DND-41 (cell line): ENCODE data around the gene RBM23.

Experiments used
- EZH2 ChIP-seq: IDR thresholded peaks from 3 replicates; pipeline ENCODE4 v1.6.1; 2012; ENCODE audit warnings: borderline replicate concordance, low read depth, mild to moderate bottlenecking, moderate library complexity, low read length, inconsistent platforms; ENCODE audit not compliant: severe bottlenecking
- TF ChIP-seq, protein P1 (sequence below): IDR thresholded peaks from 2 replicates; pipeline ENCODE4 v1.5.1; 2012; ENCODE audit warnings: borderline replicate concordance, low read length, moderate library complexity, mild to moderate bottlenecking; ENCODE audit not compliant: poor library complexity, severe bottlenecking; ENCODE audit errors: extremely low read depth

DNA sequence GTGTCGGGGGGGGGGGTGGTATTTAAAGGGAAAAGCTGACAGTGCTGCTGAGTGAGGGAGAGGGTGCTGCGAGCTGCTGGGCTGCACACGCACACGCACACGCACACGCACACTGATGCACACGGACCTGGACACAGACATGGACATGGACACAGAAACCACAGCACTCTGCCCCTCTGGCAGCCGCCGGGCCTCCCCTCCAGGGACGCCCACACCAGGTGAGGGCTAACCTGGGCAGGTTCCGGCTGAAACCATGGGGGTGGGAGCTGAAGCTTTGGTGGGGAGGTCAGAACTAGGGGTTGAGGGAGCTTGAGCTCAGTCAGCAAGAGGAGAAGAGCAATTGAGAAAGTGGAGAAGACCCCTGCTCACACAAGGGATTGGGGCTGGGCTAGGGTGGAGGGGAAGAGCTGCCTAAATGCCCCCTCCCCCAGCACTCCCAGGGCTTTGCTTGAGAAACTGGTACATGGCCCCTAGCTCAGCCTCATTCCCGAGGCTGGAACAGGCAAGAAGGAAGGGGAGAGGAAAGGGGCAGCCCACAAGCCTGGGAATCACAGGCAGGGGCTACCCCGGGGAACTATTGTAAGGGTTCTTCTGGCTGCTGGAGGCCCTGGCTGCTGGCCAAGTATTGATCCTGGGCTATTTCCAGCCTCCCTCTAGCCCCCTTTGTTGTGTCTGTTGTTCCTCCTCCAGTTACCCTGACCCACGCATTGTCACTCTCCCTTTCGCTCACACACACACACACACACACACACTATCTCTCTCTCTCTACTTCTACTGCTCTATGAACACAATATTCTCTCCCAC is 35.6 kb downstream of the RBM23 start, which contains the start of gene REM2:
- TF ChIP-seq, protein P1, sequence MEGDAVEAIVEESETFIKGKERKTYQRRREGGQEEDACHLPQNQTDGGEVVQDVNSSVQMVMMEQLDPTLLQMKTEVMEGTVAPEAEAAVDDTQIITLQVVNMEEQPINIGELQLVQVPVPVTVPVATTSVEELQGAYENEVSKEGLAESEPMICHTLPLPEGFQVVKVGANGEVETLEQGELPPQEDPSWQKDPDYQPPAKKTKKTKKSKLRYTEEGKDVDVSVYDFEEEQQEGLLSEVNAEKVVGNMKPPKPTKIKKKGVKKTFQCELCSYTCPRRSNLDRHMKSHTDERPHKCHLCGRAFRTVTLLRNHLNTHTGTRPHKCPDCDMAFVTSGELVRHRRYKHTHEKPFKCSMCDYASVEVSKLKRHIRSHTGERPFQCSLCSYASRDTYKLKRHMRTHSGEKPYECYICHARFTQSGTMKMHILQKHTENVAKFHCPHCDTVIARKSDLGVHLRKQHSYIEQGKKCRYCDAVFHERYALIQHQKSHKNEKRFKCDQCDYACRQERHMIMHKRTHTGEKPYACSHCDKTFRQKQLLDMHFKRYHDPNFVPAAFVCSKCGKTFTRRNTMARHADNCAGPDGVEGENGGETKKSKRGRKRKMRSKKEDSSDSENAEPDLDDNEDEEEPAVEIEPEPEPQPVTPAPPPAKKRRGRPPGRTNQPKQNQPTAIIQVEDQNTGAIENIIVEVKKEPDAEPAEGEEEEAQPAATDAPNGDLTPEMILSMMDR: no peak
- TF ChIP-seq EZH2: no peak
